Large intestine (tissue), 3 donors: ENCODE data around the gene KIF1C. TPM values are rescaled to one million over a fixed set of nuclear protein-coding genes. Genes with fewer than 3 reads are reported as not detected.
"Not testable (repeated sequence)": the region's sequence is repeated elsewhere in the genome, so short reads cannot be mapped to it uniquely, and the experiment has no call there.

ENCODE experiments used
- DNase-seq, 2 donors: peaks; one replicate each; pipeline versions ENCODE4 v3.0.0 to v3.0.0-alpha.2; 2013
- H3K27ac ChIP-seq: one replicate; pipeline ENCODE4 v1.5.1; 2013; ENCODE audit warnings: low read length
- H3K27me3 ChIP-seq: 2 replicates; pipeline ENCODE4 v1.6.1; 2013; ENCODE audit warnings: low read length; ENCODE audit not compliant: control insufficient read depth, insufficient read depth
- H3K36me3 ChIP-seq: 2 replicates; pipeline ENCODE4 v1.6.1; 2013; ENCODE audit warnings: low read length; ENCODE audit not compliant: control insufficient read depth, insufficient read depth
- H3K4me1 ChIP-seq: one replicate; pipeline ENCODE4 v1.6.1; 2013; ENCODE audit warnings: low read length; ENCODE audit not compliant: control insufficient read depth, insufficient read depth
- H3K4me3 ChIP-seq: one replicate; pipeline ENCODE4 v1.5.1; 2013; ENCODE audit warnings: low read length
- H3K9me3 ChIP-seq: one replicate; pipeline ENCODE4 v1.6.1; 2013; ENCODE audit warnings: mild to moderate bottlenecking, low read depth, low read length, moderate library complexity; ENCODE audit not compliant: control insufficient read depth
- WGBS: methylation state at CpG from one replicate; pipeline ENCODE4 v1.1.5; 2013; ENCODE audit warnings: low lambda C conversion rate; ENCODE audit not compliant: insufficient coverage; 5-methylcytosine and 5-hydroxymethylcytosine counted together
- polyA plus RNA-seq: library from polyadenylated mRNA; unstranded; fragments of 120-200 nt; gene quantifications from one replicate; pipeline ENCODE4 v1.2.1, GENCODE V29; 2013

The KIF1C gene
- polyA plus RNA-seq, 1 donor = 69.2 TPM

GRCh38 chr17:5027916-5028315 lies 30.2 kb downstream of the KIF1C start:
- no peak for DNase-seq
- Histone ChIP-seq H3K4me1 (no peaks in the 10 kb centered on the region), H3K9me3 (no peaks in the 10 kb centered on the region), H3K36me3 (peaks cover 13% of the 10 kb centered on the region), H3K4me3 (no peak overlapping the region), H3K27ac (no peak overlapping the region), H3K27me3 (no peaks in the 10 kb centered on the region)
- 68% methylated on average over 3 of the region's 5 CpGs for WGBS

- no CpG with 5 or more reads among the region's 2 CpGs for WGBS
- not testable (repeated sequence) for DNase-seq, H3K27ac ChIP-seq, H3K4me1 ChIP-seq, H3K27me3 ChIP-seq, H3K9me3 ChIP-seq, H3K4me3 ChIP-seq, H3K36me3 ChIP-seq
Observed at GRCh38 chr17:5030168-5030567, 32.4 kb downstream of the KIF1C start.

GRCh38 chr17:5031365-5032082 lies 33.8 kb downstream of the KIF1C start:
- no peaks in the 10 kb centered on the region for H3K9me3 ChIP-seq
- H3K27me3 ChIP-seq = peaks cover 9% of the 10 kb centered on the region
- H3K27ac ChIP-seq = peak overlapping the region; percentile 41
- peak; percentile 79 to 81 for DNase-seq
- 21% methylated on average over 2 of the region's 48 CpGs for WGBS
- peak overlapping the region; percentile 37 for H3K4me3 ChIP-seq
- no peaks in the 10 kb centered on the region for H3K4me1 ChIP-seq
- H3K36me3 ChIP-seq = no peaks in the 10 kb centered on the region

- Histone ChIP-seq H3K27ac (no peak overlapping the region), H3K36me3 (no peaks in the 10 kb centered on the region), H3K9me3 (no peaks in the 10 kb centered on the region), H3K4me3 (no peak overlapping the region), H3K27me3 (peaks cover 9% of the 10 kb centered on the region), H3K4me1 (no peaks in the 10 kb centered on the region)
- no CpG with 5 or more reads among the region's 6 CpGs for WGBS
- DNase-seq = no peak
Observed at GRCh38 chr17:5032865-5033264, 35.1 kb downstream of the KIF1C start.

- H3K4me1 ChIP-seq = no peaks in the 10 kb centered on the region
- DNase-seq = no peak
- H3K27me3 ChIP-seq = peaks cover 9% of the 10 kb centered on the region
- H3K9me3 ChIP-seq = no peaks in the 10 kb centered on the region
- no peak overlapping the region for H3K4me3 ChIP-seq
- no peak overlapping the region for H3K27ac ChIP-seq
- H3K36me3 ChIP-seq = no peaks in the 10 kb centered on the region
- WGBS = no CpG with 5 or more reads among the region's 13 CpGs
Observed at GRCh38 chr17:5033352-5034015, 35.7 kb downstream of the KIF1C start.

- no peaks in the 10 kb centered on the region for H3K36me3 ChIP-seq
- DNase-seq = no peak
- H3K27me3 ChIP-seq = peaks cover 9% of the 10 kb centered on the region
- H3K4me1 ChIP-seq = no peaks in the 10 kb centered on the region
- WGBS = no CpG with 5 or more reads among the region's 5 CpGs
- no peaks in the 10 kb centered on the region for H3K9me3 ChIP-seq
- H3K4me3 ChIP-seq = no peak overlapping the region
- no peak overlapping the region for H3K27ac ChIP-seq
Observed at GRCh38 chr17:5034063-5034462, 36.3 kb downstream of the KIF1C start.

- no peak overlapping the region for H3K4me3 ChIP-seq
- no CpG with 5 or more reads among the region's 14 CpGs for WGBS
- H3K36me3 ChIP-seq = no peaks in the 10 kb centered on the region
- DNase-seq = no peak
- no peaks in the 10 kb centered on the region for H3K4me1 ChIP-seq
- no peaks in the 10 kb centered on the region for H3K9me3 ChIP-seq
- H3K27me3 ChIP-seq = peaks cover 9% of the 10 kb centered on the region
- H3K27ac ChIP-seq = no peak overlapping the region
Observed at GRCh38 chr17:5034651-5035050, 36.9 kb downstream of the KIF1C start.

- H3K4me1 ChIP-seq = no peaks in the 10 kb centered on the region
- peak within 1 kb of the TSS; percentile 41 for H3K4me3 ChIP-seq
- WGBS = no CpG with 5 or more reads among the region's 24 CpGs
- no peaks in the 10 kb centered on the region for H3K9me3 ChIP-seq
- peaks cover 9% of the 10 kb centered on the region for H3K27me3 ChIP-seq
- H3K36me3 ChIP-seq = no peaks in the 10 kb centered on the region
- DNase-seq = peak in 1 of 2 donors; percentile 53
- H3K27ac ChIP-seq = no peak within 1 kb of the TSS
Observed at GRCh38 chr17:5035315-5035714, 37.6 kb downstream of the KIF1C start, which contains the start of gene SLC52A1. SLC52A1 (minus strand) TSS chr17:5035426; CDS start chr17:5034606, 820 bp downstream.

GRCh38 chr17:5042157-5043022 lies 44.6 kb downstream of the KIF1C start:
- no CpG with 5 or more reads among the region's 15 CpGs for WGBS
- Histone ChIP-seq H3K27me3 (no peaks in the 10 kb centered on the region), H3K4me1 (peaks cover 32% of the 10 kb centered on the region), H3K4me3 (no peak overlapping the region), H3K36me3 (no peaks in the 10 kb centered on the region), H3K27ac (peak overlapping the region; percentile 57), H3K9me3 (no peaks in the 10 kb centered on the region)
- peak; percentile 76 to 94 for DNase-seq

- H3K27ac ChIP-seq = no peak overlapping the region
Observed at GRCh38 chr17:5043524-5043923, 45.8 kb downstream of the KIF1C start.

More at GRCh38 chr17:5043524-5043923, 45.8 kb downstream of the KIF1C start:
- Histone ChIP-seq H3K4me3 (no peak overlapping the region), H3K36me3 (no peaks in the 10 kb centered on the region), H3K4me1 (peaks cover 32% of the 10 kb centered on the region), H3K27me3 (no peaks in the 10 kb centered on the region), H3K9me3 (no peaks in the 10 kb centered on the region)
- WGBS = no CpG with 5 or more reads among the region's 1 CpG
- no peak for DNase-seq
